A673 (cell line): Measurements from ENCODE around the gene AGAP1.

Experiments
- EZH2 ChIP-seq: fragments of 200-600 bp; sonication (generic); IDR thresholded peaks from 2 replicates; pipeline ENCODE4 v1.6.1; 2017; ENCODE audit warnings: borderline replicate concordance, low read depth, mild to moderate bottlenecking, mixed read lengths, antibody characterized with exemption, low read length; ENCODE audit not compliant: poor library complexity, severe bottlenecking
- TF ChIP-seq, protein P1 (sequence below): fragments of 300-800, 200-600 bp; sonication (generic); conservative IDR thresholded peaks from 2 replicates; pipeline ENCODE4 v1.5.1; 2017; ENCODE audit warnings: low read depth, mild to moderate bottlenecking, antibody characterized with exemption, low read length, moderate library complexity, mixed read lengths

DNA sequence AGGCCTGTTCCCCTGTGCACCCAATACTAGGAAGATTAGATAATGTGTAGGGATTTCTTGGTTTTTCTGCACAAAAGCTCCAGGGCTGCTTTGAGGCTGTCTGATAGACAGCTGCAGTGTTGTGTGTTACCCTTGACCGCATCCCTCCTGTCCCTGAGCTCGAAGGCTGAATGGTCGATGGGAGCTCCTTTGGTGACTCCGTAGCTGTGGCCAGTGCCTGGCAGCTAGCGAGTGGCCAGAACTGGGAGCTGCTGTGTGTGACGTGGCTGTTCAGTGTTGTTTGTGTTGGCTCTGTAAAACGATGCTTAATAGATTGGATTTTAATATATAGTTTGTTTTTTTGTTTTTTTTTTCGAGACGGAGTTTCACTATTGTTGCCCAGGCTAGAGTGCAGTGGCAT is 170.0 kb downstream of the AGAP1 start:
- TF ChIP-seq, protein P1, sequence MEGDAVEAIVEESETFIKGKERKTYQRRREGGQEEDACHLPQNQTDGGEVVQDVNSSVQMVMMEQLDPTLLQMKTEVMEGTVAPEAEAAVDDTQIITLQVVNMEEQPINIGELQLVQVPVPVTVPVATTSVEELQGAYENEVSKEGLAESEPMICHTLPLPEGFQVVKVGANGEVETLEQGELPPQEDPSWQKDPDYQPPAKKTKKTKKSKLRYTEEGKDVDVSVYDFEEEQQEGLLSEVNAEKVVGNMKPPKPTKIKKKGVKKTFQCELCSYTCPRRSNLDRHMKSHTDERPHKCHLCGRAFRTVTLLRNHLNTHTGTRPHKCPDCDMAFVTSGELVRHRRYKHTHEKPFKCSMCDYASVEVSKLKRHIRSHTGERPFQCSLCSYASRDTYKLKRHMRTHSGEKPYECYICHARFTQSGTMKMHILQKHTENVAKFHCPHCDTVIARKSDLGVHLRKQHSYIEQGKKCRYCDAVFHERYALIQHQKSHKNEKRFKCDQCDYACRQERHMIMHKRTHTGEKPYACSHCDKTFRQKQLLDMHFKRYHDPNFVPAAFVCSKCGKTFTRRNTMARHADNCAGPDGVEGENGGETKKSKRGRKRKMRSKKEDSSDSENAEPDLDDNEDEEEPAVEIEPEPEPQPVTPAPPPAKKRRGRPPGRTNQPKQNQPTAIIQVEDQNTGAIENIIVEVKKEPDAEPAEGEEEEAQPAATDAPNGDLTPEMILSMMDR: no peak
- no peak for TF ChIP-seq EZH2
